Subcutaneous adipose tissue (tissue), 4 donors: ENCODE data around the gene ART4. TPM values are rescaled to one million over a fixed set of nuclear protein-coding genes. Genes with fewer than 3 reads are reported as not detected.

Source experiments
- CTCF ChIP-seq: fragments of 450-650 bp; IDR thresholded peaks from one replicate; pipeline ENCODE4 v1.5.1; 2016; ENCODE audit warnings: low read depth, mild to moderate bottlenecking, control low read depth, antibody characterized with exemption, moderate library complexity
- total RNA-seq, 4 donors: library from RNA; depleted of rRNA; stranded (reverse); fragments of >200 nt; gene quantifications; one replicate each; pipeline ENCODE4 v1.1.0, GENCODE V29; 2016

ART4 gene
- total RNA-seq, 4 donors from 2014 or later, result 0.33 to 1.9 (median 0.61) TPM

DNA sequence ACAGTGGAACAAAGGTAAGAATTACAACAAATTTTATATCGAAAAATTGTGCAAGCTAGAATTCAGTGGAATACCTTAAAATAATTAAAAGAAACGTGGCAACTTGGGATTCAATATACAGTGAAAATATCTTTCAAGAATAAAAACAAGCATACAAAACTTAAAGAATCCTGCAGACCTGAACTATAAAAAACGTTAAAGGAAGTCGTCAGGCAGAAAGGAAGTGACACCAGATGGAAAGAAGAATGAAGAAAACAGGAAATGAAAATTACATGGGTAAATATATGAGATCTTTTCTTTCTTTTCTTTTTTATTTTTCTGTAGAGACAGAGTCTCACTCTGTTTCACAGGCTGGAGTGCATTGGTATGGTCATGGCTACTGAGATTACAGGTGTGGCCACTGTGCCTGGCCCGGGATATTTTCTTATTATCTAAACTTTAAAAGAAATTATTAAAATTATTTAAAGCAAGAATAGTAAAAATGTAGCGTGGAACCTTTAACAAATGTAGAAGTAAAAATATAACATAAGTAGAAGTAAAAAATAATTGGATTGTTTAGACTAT, 37.6 kb upstream of the ART4 start:
- TF ChIP-seq CTCF, result no peak

DNA sequence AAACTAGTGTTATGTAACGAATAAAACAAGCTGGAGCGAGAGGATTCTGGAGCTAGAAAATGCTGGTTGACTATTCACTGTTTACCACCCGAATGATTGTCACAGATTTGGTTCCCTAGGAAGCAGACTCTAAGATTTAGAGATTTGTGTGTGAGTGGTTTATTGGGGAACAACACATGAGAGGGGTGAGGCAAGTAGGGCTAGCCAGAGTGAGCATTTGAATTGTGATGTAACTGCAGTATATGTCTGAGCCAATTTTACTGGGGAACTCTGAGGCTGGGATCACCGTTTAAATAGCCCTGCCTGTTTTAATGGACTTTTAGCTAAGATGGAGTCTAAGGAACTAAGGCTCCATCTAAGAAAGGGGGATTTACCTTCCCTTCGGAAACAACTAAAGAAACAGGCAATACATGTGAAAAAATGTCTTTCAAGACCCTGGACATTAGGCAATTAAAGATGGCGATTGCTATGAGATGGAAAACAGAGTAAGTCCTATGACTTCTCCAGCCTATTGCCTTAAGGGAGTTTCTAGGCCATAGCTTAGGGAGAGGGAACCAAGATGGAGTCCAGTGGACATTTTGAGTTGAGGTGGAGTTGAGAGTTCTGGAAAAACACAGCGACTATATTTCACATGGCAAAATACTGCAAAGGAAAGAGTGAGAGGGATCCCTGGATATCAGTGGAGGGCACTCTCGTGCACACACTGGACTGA, 36.1 kb upstream of the ART4 start:
- no peak for TF ChIP-seq CTCF

DNA sequence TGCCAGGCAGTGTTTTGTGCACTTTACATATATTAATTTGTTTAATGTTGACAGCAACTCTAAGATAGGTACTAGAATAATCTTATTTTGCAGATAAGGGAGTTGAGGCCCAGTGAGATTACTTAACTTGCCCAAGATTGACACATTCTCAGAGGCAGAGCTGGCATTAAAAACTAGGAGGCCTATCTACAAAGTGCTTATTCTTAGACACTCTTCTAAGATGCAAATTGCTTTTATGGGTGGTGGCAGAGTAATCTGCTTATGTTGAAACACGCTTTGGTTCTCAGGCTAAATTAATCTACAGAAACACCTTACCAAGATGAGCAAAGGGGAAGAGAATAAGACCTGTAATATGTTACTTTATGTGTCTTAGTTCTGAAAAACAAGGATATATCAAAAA, 35.2 kb upstream of the ART4 start:
- TF ChIP-seq CTCF, result no peak

GRCh38 chr12:14876833-14877232, 33.5 kb upstream of the ART4 start:
- TF ChIP-seq CTCF, result no peak

DNA sequence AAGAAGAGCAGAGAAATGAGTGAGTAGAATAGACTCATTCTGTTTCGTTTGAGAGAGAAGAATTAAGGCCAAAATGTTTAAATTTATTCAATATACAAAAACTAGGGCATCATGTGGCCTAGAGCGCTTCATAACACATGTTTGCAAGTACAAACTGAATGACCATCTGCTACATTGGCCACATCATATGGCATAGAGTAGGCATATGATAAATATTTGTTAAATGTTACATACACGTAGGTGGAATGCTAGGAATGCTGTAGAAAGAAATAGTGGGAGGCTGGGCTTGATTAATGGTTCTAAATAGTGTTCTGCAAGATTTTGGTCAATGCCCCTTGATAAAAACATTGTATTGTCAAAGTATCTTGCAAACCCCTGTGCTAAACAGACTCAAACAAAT, 31.6 kb upstream of the ART4 start:
- no peak for TF ChIP-seq CTCF

GRCh38 chr12:14873440-14874185, 30.3 kb upstream of the ART4 start:
- TF ChIP-seq CTCF, result no peak

DNA sequence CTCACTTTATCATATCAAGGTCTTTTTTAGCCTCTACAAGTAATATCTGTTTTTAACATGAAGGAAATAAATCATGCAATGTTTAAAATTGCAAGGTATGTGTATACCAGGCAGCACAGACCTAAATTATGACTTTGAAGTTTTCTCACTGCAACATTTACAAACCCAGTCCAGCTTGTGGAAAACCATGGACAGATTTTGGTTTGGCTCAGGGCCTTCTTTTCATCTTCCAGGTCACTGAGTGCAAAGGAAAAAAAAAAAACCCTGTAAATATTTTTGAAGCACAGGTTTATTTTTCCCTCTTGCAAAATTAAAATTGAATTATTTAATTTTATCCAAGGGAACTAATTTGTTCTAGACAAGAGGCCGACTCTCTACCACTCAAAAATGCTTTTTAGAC, 28.6 kb upstream of the ART4 start:
- TF ChIP-seq CTCF, result no peak
